Ovary (tissue), 9 donors: ENCODE data around the gene NHLH2. TPM values are rescaled to one million over a fixed set of nuclear protein-coding genes. Genes with fewer than 3 reads are reported as not detected.
A peak's percentile ranks its signal among the peaks of the same experiment; 100 is the strongest.

ENCODE experiments used
- DNase-seq, 5 donors: peaks; one replicate each; pipeline ENCODE4 v3.0.0-alpha.2; 2019 to 2020
- H3K27ac ChIP-seq, 2 donors: fragments of 200-600 bp; one replicate each; pipeline versions ENCODE4 v1.5.1 to v1.8.0; 2019 to 2022
- H3K27me3 ChIP-seq: fragments of 200-600 bp; one replicate; pipeline ENCODE4 v1.8.0; 2022
- H3K36me3 ChIP-seq: fragments of 200-600 bp; sonication (generic); one replicate; pipeline ENCODE4 v1.5.1; 2019
- H3K4me1 ChIP-seq: one replicate; pipeline ENCODE4 v1.8.1; 2013; ENCODE audit warnings: mild to moderate bottlenecking, moderate library complexity; ENCODE audit not compliant: insufficient read depth
- H3K4me3 ChIP-seq: fragments of 200-600 bp; sonication (generic); one replicate; pipeline ENCODE4 v1.5.1; 2017
- H3K9me3 ChIP-seq, 2 donors: fragments of 200-600 bp in 1 of 2; sonication (generic) in 1 of 2; one replicate each; pipeline versions ENCODE4 v1.5.1 to v1.8.1; 2013 to 2019; ENCODE audit warnings: mild to moderate bottlenecking in 1 of 2, moderate library complexity in 1 of 2
- EP300 ChIP-seq: sonication (generic); formaldehyde crosslinking; IDR thresholded peaks from one replicate; pipeline ENCODE4 v1.6.1; 2017; ENCODE audit warnings: antibody characterized with exemption
- POLR2A ChIP-seq: fragments of 450-650 bp; IDR thresholded peaks from one replicate; pipeline ENCODE4 v1.6.1; 2017; ENCODE audit warnings: antibody characterized with exemption, mild to moderate bottlenecking, moderate library complexity
- WGBS, 3 donors: extraction: QIAGEN DNeasy Blood & Tissue Kit in 1 of 3; methylation state at CpG; one replicate each; pipeline versions ENCODE4 v1.1.5 to v1.1.7; 2013 to 2017; 5-methylcytosine and 5-hydroxymethylcytosine counted together
- intact Hi-C, 4 donors: fragments of 100-400 bp; cut with DNase I; formaldehyde crosslinking; loops; one replicate each; pipeline versions ENCODE4 v1.11.0 to v1.15.1; 2022 to 2023
- polyA plus RNA-seq, 2 donors: library from polyadenylated mRNA; stranded (reverse); fragments of 200-250 nt in 1 of 2; fragments of 350-450 nt in 1 of 2; fragmentation: Illumina TruSeq in 1 of 2; extraction: RNeasy Lipid Tissue Mini Kit (QIAGEN cat#74804) in 1 of 2; gene quantifications; one replicate each; pipeline ENCODE4 v1.2.3, GENCODE V29; 2013 to 2014
- total RNA-seq, 7 donors: library from RNA; depleted of rRNA in 2 of 7; stranded (reverse); fragments of >200 nt in 2 of 7; fragmentation: NEBNext Ultra II Directional in 3 of 7; extraction: Animal tissue kit (Norgen Biotek cat#: 25700) in 3 of 7; gene quantifications; one replicate each; pipeline versions ENCODE4 v1.1.0 to v1.2.4, GENCODE V29; 2016 to 2023
- TF ChIP-seq, protein P1 (sequence below), 3 donors: fragments of 450-650 bp in 2 of 3; fragments of 200-600 bp in 1 of 3; IDR thresholded peaks; one replicate each; pipeline versions ENCODE4 v1.5.1 to v1.8.0; 2016 to 2022; ENCODE audit warnings: antibody characterized with exemption in 3 of 3, mild to moderate bottlenecking in 1 of 3
- donor health status: DM: no; HTN: no; CAD: no; lungs with moderate emphysema.
- donor health status: DM: no; HTN: no; CAD: no.
- donor health status: Bipolar disorder and iron deficiency.
- donor health status: DM: yes; HTN: yes; CAD: no.
- donor health status: DM: no; HTN: no; CAD: no.
- donor health status: DM: yes; HTN: yes; CAD: no.

NHLH2 gene
- total and polyA plus RNA-seq, 9 donors = not detected

DNA sequence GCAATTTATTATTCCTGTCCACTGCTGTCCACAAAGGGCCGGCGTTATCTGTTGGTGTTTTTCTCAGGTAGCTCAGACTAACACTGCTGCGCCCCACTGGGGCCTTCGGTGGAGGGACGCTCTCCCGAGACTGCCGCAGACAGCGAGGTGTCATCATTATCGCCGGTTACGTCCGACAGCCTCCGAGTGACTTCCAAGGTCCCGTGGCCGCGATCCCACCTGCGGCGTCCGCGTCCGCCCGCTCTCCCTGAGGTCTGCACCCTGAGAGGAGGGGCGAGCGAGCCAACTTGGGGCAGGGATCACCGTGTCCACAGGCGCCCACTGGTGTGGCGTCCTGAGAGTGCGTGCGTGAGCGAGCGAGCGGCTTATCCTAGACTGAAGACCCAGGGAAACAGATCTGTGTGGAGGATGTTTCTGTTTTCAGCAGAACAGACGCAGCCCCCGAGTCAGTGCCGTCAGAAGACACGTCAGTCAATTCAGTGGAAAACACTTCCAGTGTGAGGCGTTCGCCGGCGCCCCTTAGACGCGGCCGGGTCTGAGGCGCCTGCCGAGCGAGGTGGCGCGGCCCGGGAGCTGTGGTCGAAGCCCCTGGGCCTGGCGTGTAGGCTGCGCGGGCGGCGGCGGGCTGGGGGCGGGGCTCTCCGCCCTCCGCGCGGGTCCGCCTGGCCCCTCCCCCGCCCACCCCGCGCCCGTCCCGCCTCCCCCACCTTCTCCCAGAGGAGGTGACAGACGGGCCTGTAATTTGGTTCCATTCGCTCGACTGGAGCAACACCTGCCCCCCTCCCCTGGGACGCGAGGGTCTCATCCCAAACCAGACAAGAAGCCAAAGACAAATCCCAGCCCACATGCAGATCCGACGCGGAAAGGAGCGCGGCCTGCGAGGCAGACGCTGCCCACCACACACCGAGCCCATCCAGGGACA, 12.6 kb downstream of the NHLH2 start:
- TF ChIP-seq EP300 (no peak), POLR2A (peak; percentile 28)
- TF ChIP-seq, protein P1, sequence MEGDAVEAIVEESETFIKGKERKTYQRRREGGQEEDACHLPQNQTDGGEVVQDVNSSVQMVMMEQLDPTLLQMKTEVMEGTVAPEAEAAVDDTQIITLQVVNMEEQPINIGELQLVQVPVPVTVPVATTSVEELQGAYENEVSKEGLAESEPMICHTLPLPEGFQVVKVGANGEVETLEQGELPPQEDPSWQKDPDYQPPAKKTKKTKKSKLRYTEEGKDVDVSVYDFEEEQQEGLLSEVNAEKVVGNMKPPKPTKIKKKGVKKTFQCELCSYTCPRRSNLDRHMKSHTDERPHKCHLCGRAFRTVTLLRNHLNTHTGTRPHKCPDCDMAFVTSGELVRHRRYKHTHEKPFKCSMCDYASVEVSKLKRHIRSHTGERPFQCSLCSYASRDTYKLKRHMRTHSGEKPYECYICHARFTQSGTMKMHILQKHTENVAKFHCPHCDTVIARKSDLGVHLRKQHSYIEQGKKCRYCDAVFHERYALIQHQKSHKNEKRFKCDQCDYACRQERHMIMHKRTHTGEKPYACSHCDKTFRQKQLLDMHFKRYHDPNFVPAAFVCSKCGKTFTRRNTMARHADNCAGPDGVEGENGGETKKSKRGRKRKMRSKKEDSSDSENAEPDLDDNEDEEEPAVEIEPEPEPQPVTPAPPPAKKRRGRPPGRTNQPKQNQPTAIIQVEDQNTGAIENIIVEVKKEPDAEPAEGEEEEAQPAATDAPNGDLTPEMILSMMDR (IDR thresholded peaks at IDR 0.05) = no peak
- intact Hi-C loops = no loop called here
- peak; percentile 17 to 72 (median 62) for DNase-seq
- Histone ChIP-seq H3K9me3 (no peaks in the 10 kb centered on the region), H3K27me3 (no peaks in the 10 kb centered on the region), H3K36me3 (no peaks in the 10 kb centered on the region), H3K4me3 (peak overlapping the region; percentile 30), H3K27ac (peak overlapping the region in 1 of 2 donors; percentile 7), H3K4me1 (no peaks in the 10 kb centered on the region)
- WGBS, 3 donors = 3 to 5% (median 5%) methylated on average over 59 to 80 of the region's 80 CpGs

DNA sequence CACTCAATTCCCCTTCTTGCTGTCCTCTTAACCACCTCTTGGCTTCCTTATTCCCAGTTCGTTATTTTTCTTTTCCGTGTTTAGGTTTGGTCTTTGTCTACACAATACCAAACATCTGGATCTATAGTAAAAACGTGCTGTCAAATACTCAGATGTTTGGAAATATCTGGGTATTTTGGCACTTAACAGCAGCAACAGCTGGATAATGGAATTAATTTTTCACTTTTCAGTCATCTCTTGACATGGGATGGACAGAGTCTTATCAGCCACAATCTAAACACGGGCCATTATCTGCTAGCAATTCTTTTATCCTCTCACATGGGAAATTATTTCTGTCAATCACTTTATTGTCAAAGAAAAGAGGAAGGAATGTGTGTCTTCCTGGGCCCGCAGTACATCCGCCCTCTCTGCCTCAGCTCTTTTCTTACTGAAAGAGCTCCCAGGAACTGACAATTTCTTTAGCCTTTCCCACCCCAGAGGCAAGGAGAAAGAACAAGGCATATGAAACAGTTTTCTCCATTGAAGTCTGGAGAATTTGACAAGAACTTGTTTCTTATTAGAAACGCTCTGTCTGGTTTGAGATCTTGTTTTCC, 13.4 kb downstream of the NHLH2 start:
- TF ChIP-seq, protein P1 (IDR thresholded peaks at IDR 0.05) = no peak
- TF ChIP-seq POLR2A = no peak
- TF ChIP-seq EP300 = no peak
- H3K4me3 ChIP-seq = no peak overlapping the region
- no peaks in the 10 kb centered on the region for H3K36me3 ChIP-seq
- H3K27ac ChIP-seq = no peak overlapping the region
- DNase-seq = no peak
- intact Hi-C loops = no loop called here
- 56 to 66% (median 59%) methylated on average over 7 of the region's 7 CpGs for WGBS, 3 donors
- H3K9me3 ChIP-seq = no peaks in the 10 kb centered on the region
- H3K4me1 ChIP-seq = no peaks in the 10 kb centered on the region
- no peaks in the 10 kb centered on the region for H3K27me3 ChIP-seq

DNA sequence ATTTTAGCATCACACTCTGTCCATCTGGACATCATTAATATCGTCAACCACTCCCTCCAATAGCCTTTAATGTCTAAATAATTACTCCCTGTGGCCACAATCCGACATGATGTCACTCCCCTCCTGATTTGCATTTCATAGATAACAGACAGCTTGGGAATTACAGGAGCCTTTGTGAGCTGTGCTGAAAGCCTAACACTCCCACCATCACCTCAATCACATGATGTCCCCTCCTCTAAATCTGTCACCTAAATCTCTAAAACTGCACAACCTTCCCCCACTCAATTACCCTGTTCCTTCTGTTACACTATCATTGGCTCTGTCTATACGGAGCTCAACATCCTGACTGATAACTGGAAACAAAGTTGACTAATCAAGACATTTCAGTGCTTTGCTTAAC, 14.3 kb downstream of the NHLH2 start:
- H3K4me1 ChIP-seq = no peaks in the 10 kb centered on the region
- no peak for TF ChIP-seq EP300
- TF ChIP-seq, protein P1 (IDR thresholded peaks at IDR 0.05) = no peak
- no peak for TF ChIP-seq POLR2A
- no peaks in the 10 kb centered on the region for H3K27me3 ChIP-seq
- H3K4me3 ChIP-seq = no peak overlapping the region
- DNase-seq = no peak
- H3K27ac ChIP-seq = no peak overlapping the region
- intact Hi-C loops = no loop called here
- no peaks in the 10 kb centered on the region for H3K36me3 ChIP-seq
- 14 to 19% (median 17%) methylated on average over 3 of the region's 3 CpGs for WGBS, 3 donors
- no peaks in the 10 kb centered on the region for H3K9me3 ChIP-seq

DNA sequence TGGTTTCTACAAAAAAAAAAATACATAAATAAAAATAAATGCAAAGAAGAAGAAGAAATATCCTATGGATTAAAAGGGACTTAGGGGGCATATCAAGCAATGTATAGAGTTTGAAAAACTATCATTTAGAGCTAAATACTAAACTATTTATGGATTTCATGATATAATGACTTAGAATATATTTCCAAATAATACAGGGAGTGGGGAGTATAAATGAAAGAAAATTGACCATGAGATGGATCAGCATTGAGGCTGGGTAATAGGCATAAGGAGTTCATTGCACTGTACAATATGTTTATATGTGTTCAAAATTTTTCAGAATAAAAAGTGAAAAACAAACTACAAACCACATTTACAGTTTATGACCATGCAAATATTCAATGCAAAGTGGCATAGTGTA, 18.8 kb downstream of the NHLH2 start:
- intact Hi-C loops = no loop called here
- TF ChIP-seq, protein P1 (IDR thresholded peaks at IDR 0.05) = no peak
- no peak for TF ChIP-seq POLR2A
- no peak for TF ChIP-seq EP300
- no peak overlapping the region for H3K4me3 ChIP-seq

More for the DNA sequence above, 18.8 kb downstream of the NHLH2 start:
- no peaks in the 10 kb centered on the region for H3K4me1 ChIP-seq
- DNase-seq = no peak
- no peaks in the 10 kb centered on the region for H3K27me3 ChIP-seq
- no peaks in the 10 kb centered on the region for H3K9me3 ChIP-seq
- no peak overlapping the region for H3K27ac ChIP-seq
- no peaks in the 10 kb centered on the region for H3K36me3 ChIP-seq
